BLaER1 (cell line): Measurements from ENCODE around the gene TRPM1.

Experiments
- H3K27ac ChIP-seq: shearing (Covaris generic); formaldehyde crosslinking; 2 replicates; pipeline ENCODE4 v1.8.1; 2022
- H3K27me3 ChIP-seq: shearing (Covaris generic); formaldehyde crosslinking; 2 replicates; pipeline ENCODE4 v1.8.1; 2022
- H3K36me3 ChIP-seq: shearing (Covaris generic); formaldehyde crosslinking; 2 replicates; pipeline ENCODE4 v1.8.1; 2022
- H3K4me1 ChIP-seq: shearing (Covaris generic); formaldehyde crosslinking; 2 replicates; pipeline ENCODE4 v1.8.1; 2022
- H3K4me2 ChIP-seq: shearing (Covaris generic); formaldehyde crosslinking; 2 replicates; pipeline ENCODE4 v1.8.1; 2022
- H3K4me3 ChIP-seq: shearing (Covaris generic); formaldehyde crosslinking; 2 replicates; pipeline ENCODE4 v1.8.1; 2022
- H3K9ac ChIP-seq: shearing (Covaris generic); formaldehyde crosslinking; 2 replicates; pipeline ENCODE4 v1.8.1; 2022
- H3K9me3 ChIP-seq: shearing (Covaris generic); formaldehyde crosslinking; 2 replicates; pipeline ENCODE4 v1.8.1; 2022
- H4K20me1 ChIP-seq: shearing (Covaris generic); formaldehyde crosslinking; 2 replicates; pipeline ENCODE4 v1.8.1; 2022
- Cebpa-rat ChIP-seq: shearing (Covaris generic); IDR thresholded peaks from 2 replicates; pipeline ENCODE4 v1.8.1; 2022

The TRPM1 gene

GRCh38 chr15:31101262-31102038, at the start of gene TRPM1:
Gene TRPM1, minus strand, starts transcription at chr15:31101725. Its CDS starts 20,370 bp downstream, at chr15:31081355.
- H3K27ac ChIP-seq, result no peak within 1 kb of the TSS
- H4K20me1 ChIP-seq, result no peaks in the 10 kb centered on the region
- no peak within 1 kb of the TSS for H3K9ac ChIP-seq
- no peak within 1 kb of the TSS for H3K4me2 ChIP-seq
- no peaks in the 10 kb centered on the region for H3K27me3 ChIP-seq
- no peaks in the 10 kb centered on the region for H3K36me3 ChIP-seq
- H3K4me3 ChIP-seq, result no peak within 1 kb of the TSS
- TF ChIP-seq Cebpa-rat, result no peak
- H3K4me1 ChIP-seq, result no peaks in the 10 kb centered on the region
- no peaks in the 10 kb centered on the region for H3K9me3 ChIP-seq

- no peaks in the 10 kb centered on the region for H3K27me3 ChIP-seq
- H3K9ac ChIP-seq, result no peak overlapping the region
- H3K4me1 ChIP-seq, result 0 out of 2 replicates have a peak, but pooled peaks cover 4% of the 10 kb centered on the region
- TF ChIP-seq Cebpa-rat, result no peak
- no peak overlapping the region for H3K4me3 ChIP-seq
- no peaks in the 10 kb centered on the region for H3K36me3 ChIP-seq
- H3K9me3 ChIP-seq, result 0 out of 2 replicates have a peak, but pooled peaks cover 7% of the 10 kb centered on the region
- no peaks in the 10 kb centered on the region for H4K20me1 ChIP-seq
- H3K4me2 ChIP-seq, result no peak overlapping the region
- no peak overlapping the region for H3K27ac ChIP-seq
These were observed 49.3 kb upstream of the TRPM1 start for GRCh38 chr15:31150732-31151231.

GRCh38 chr15:31149987-31150386, 48.5 kb upstream of the TRPM1 start:
- Histone ChIP-seq H3K27ac (no peak overlapping the region), H3K27me3 (no peaks in the 10 kb centered on the region), H3K9me3 (0 out of 2 replicates have a peak, but pooled peaks cover 7% of the 10 kb centered on the region), H3K4me3 (no peak overlapping the region), H3K36me3 (no peaks in the 10 kb centered on the region), H3K4me1 (0 out of 2 replicates have a peak, but pooled peaks cover 4% of the 10 kb centered on the region), H3K4me2 (no peak overlapping the region), H4K20me1 (no peaks in the 10 kb centered on the region), H3K9ac (no peak overlapping the region)
- TF ChIP-seq Cebpa-rat, result no peak

GRCh38 chr15:31149088-31149505, 47.6 kb upstream of the TRPM1 start:
- no peak overlapping the region for H3K27ac ChIP-seq
- H3K27me3 ChIP-seq, result no peaks in the 10 kb centered on the region
- no peak for TF ChIP-seq Cebpa-rat
- H4K20me1 ChIP-seq, result no peaks in the 10 kb centered on the region
- no peak overlapping the region for H3K4me2 ChIP-seq
- 0 out of 2 replicates have a peak, but pooled peaks cover 7% of the 10 kb centered on the region for H3K9me3 ChIP-seq
- H3K36me3 ChIP-seq, result no peaks in the 10 kb centered on the region
- H3K9ac ChIP-seq, result no peak overlapping the region
- H3K4me3 ChIP-seq, result no peak overlapping the region
- 0 out of 2 replicates have a peak, but pooled peaks cover 4% of the 10 kb centered on the region for H3K4me1 ChIP-seq

GRCh38 chr15:31148297-31149087, 47.0 kb upstream of the TRPM1 start:
- H3K4me1 ChIP-seq, result 0 out of 2 replicates have a peak, but pooled peaks cover 4% of the 10 kb centered on the region
- H3K27ac ChIP-seq, result no peak overlapping the region
- H3K9ac ChIP-seq, result no peak overlapping the region
- no peaks in the 10 kb centered on the region for H3K36me3 ChIP-seq
- H3K4me2 ChIP-seq, result no peak overlapping the region
- TF ChIP-seq Cebpa-rat, result no peak
- no peaks in the 10 kb centered on the region for H4K20me1 ChIP-seq
- H3K9me3 ChIP-seq, result 0 out of 2 replicates have a peak, but pooled peaks cover 7% of the 10 kb centered on the region
- no peaks in the 10 kb centered on the region for H3K27me3 ChIP-seq
- H3K4me3 ChIP-seq, result no peak overlapping the region

GRCh38 chr15:31147944-31148296, 46.4 kb upstream of the TRPM1 start:
- Histone ChIP-seq H3K4me2 (no peak overlapping the region), H3K27ac (no peak overlapping the region), H4K20me1 (no peaks in the 10 kb centered on the region), H3K9ac (no peak overlapping the region), H3K4me3 (no peak overlapping the region), H3K27me3 (no peaks in the 10 kb centered on the region), H3K36me3 (no peaks in the 10 kb centered on the region), H3K9me3 (0 out of 2 replicates have a peak, but pooled peaks cover 7% of the 10 kb centered on the region), H3K4me1 (0 out of 2 replicates have a peak, but pooled peaks cover 4% of the 10 kb centered on the region)
- no peak for TF ChIP-seq Cebpa-rat

- 0 out of 2 replicates have a peak, but pooled peaks cover 4% of the 10 kb centered on the region for H3K4me1 ChIP-seq
- no peak overlapping the region for H3K4me3 ChIP-seq
- H3K36me3 ChIP-seq, result no peaks in the 10 kb centered on the region
- TF ChIP-seq Cebpa-rat, result no peak
- H3K4me2 ChIP-seq, result no peak overlapping the region
- no peak overlapping the region for H3K9ac ChIP-seq
- no peaks in the 10 kb centered on the region for H3K27me3 ChIP-seq
- H3K9me3 ChIP-seq, result 0 out of 2 replicates have a peak, but pooled peaks cover 4% of the 10 kb centered on the region
- H3K27ac ChIP-seq, result no peak overlapping the region
- no peaks in the 10 kb centered on the region for H4K20me1 ChIP-seq
These were observed 45.9 kb upstream of the TRPM1 start for GRCh38 chr15:31147456-31147855.

GRCh38 chr15:31145271-31145911, 43.9 kb upstream of the TRPM1 start:
- no peaks in the 10 kb centered on the region for H3K36me3 ChIP-seq
- H3K9me3 ChIP-seq, result no peaks in the 10 kb centered on the region
- no peak overlapping the region for H3K4me2 ChIP-seq
- no peaks in the 10 kb centered on the region for H3K27me3 ChIP-seq
- H3K9ac ChIP-seq, result no peak overlapping the region
- H3K4me3 ChIP-seq, result no peak overlapping the region
- TF ChIP-seq Cebpa-rat, result no peak
- H3K4me1 ChIP-seq, result 0 out of 2 replicates have a peak, but pooled peaks cover 4% of the 10 kb centered on the region
- H4K20me1 ChIP-seq, result no peaks in the 10 kb centered on the region
- no peak overlapping the region for H3K27ac ChIP-seq

GRCh38 chr15:31141792-31142191, 40.3 kb upstream of the TRPM1 start:
- no peaks in the 10 kb centered on the region for H3K27me3 ChIP-seq
- no peaks in the 10 kb centered on the region for H4K20me1 ChIP-seq
- no peak overlapping the region for H3K4me3 ChIP-seq
- no peaks in the 10 kb centered on the region; the same call in 1 of the 2 replicates for H3K9me3 ChIP-seq
- H3K27ac ChIP-seq, result no peak overlapping the region
- H3K4me2 ChIP-seq, result no peak overlapping the region
- no peaks in the 10 kb centered on the region for H3K36me3 ChIP-seq
- no peak for TF ChIP-seq Cebpa-rat
- H3K4me1 ChIP-seq, result no peaks in the 10 kb centered on the region
- no peak overlapping the region for H3K9ac ChIP-seq
